Lower leg skin (tissue), 4 donors: Measurements from ENCODE around the gene PPIF. TPM values are rescaled to one million over a fixed set of nuclear protein-coding genes. Genes with fewer than 3 reads are reported as not detected.

Experiments used
- DNase-seq, 2 donors: peaks; one replicate each; pipeline ENCODE4 v3.0.0-alpha.2; 2019; ENCODE audit warnings: low spot score in 2 of 2
- H3K4me3 ChIP-seq: fragments of 200-600 bp; sonication (generic); 2 replicates; pipeline ENCODE4 v1.5.1; 2017; ENCODE audit warnings: mild to moderate bottlenecking, low read depth; ENCODE audit not compliant: poor library complexity, severe bottlenecking
- POLR2A ChIP-seq, 2 donors: fragments of 450-650 bp; IDR thresholded peaks; one replicate each; pipeline ENCODE4 v1.6.1; 2016 to 2017; ENCODE audit warnings: antibody characterized with exemption in 2 of 2, mild to moderate bottlenecking in 1 of 2, moderate library complexity in 1 of 2
- WGBS, 2 donors: methylation state at CpG; one replicate each; pipeline ENCODE4 v1.1.5; 2018; 5-methylcytosine and 5-hydroxymethylcytosine counted together
- intact Hi-C: fragments of 100-400 bp; cut with DNase I; formaldehyde crosslinking; loops from one replicate; pipeline ENCODE4 v1.15.0; 2023; ENCODE audit warnings: low total_unique reads
- total RNA-seq, 4 donors: library from RNA; depleted of rRNA; stranded (reverse); fragments of >200 nt; gene quantifications; one replicate each; pipeline ENCODE4 v1.1.0, GENCODE V29; 2016
- TF ChIP-seq, protein P1 (sequence below), 3 donors: fragments of 450-650 bp; IDR thresholded peaks; one replicate each; pipeline ENCODE4 v1.5.1; 2016; ENCODE audit warnings: antibody characterized with exemption in 3 of 3, mild to moderate bottlenecking in 3 of 3, moderate library complexity in 2 of 3

The PPIF gene
- total RNA-seq, 4 donors from 2014 or later = 59.3 to 123 (median 78.3) TPM

DNA sequence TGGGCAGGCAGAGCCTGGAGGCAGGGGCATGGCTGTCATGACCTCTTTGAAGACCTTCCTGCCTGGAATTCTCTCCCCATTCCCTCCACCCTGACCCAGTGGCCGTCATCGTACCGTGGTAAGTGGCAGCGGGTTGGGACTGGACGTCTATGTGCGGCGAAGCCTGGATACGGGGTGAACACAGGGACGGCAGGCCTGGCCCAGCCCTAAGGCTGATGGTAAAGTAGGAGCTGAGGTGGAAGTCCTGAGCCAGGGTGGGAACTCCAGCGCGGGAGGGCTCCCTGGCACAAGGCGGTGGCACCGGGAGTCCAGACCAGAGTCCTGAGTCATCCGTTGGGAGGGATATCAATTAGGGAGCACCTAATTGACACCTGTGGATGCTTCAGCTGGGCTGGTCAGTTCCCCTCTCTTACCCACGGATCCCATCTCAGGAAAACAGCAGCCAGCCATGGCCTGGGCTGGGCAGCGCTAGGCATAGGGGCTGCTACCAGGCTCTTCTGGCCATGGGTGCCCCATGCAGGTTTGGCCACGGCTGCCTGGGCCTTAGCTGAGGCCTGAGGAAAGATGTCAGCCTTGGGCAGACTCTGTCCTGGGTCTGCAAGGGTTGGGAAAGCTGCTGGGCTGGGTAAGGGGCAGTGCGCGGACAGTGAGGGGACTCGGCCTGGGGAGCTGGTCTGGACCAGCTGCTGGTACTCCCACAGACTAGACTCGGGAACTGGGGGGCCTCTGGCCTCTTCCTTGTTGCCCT is 3.3 kb downstream of the PPIF start:
- 91 to 95% methylated on average over 21 of the region's 21 CpGs for WGBS, 2 donors
- no peak overlapping the region for H3K4me3 ChIP-seq

DNA sequence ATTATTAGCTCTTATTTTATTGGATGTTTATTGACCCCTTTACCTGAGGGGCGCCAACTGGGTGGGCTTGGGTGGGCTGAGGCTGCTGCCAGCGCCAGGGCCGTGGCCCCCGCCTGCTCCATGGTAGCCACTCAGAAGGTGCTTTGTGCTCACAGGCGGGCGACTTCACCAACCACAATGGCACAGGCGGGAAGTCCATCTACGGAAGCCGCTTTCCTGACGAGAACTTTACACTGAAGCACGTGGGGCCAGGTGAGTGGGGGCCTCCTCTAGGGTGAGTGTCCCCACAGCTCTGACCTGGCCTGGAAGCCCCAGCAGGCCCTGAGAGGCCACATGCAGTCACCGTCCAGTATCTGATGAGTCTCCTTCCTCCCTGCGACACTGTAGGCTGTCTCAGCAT is 4.1 kb downstream of the PPIF start:
- H3K4me3 ChIP-seq = no peak overlapping the region
- peak in 1 of 2 donors; percentile 78 for DNase-seq
- intact Hi-C loops = no loop called here
- no peak for TF ChIP-seq POLR2A (IDR thresholded peaks at IDR 0.05)
- TF ChIP-seq, protein P1, sequence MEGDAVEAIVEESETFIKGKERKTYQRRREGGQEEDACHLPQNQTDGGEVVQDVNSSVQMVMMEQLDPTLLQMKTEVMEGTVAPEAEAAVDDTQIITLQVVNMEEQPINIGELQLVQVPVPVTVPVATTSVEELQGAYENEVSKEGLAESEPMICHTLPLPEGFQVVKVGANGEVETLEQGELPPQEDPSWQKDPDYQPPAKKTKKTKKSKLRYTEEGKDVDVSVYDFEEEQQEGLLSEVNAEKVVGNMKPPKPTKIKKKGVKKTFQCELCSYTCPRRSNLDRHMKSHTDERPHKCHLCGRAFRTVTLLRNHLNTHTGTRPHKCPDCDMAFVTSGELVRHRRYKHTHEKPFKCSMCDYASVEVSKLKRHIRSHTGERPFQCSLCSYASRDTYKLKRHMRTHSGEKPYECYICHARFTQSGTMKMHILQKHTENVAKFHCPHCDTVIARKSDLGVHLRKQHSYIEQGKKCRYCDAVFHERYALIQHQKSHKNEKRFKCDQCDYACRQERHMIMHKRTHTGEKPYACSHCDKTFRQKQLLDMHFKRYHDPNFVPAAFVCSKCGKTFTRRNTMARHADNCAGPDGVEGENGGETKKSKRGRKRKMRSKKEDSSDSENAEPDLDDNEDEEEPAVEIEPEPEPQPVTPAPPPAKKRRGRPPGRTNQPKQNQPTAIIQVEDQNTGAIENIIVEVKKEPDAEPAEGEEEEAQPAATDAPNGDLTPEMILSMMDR (IDR thresholded peaks at IDR 0.05) = no peak
- 94 to 96% methylated on average over 13 of the region's 13 CpGs for WGBS, 2 donors

More for the DNA sequence above, 3.3 kb downstream of the PPIF start:
- intact Hi-C loops = no loop called here
- DNase-seq = peak in 1 of 2 donors; percentile 81
- TF ChIP-seq POLR2A (IDR thresholded peaks at IDR 0.05) = no peak
- TF ChIP-seq, protein P1 (IDR thresholded peaks at IDR 0.05) = no peak

DNA sequence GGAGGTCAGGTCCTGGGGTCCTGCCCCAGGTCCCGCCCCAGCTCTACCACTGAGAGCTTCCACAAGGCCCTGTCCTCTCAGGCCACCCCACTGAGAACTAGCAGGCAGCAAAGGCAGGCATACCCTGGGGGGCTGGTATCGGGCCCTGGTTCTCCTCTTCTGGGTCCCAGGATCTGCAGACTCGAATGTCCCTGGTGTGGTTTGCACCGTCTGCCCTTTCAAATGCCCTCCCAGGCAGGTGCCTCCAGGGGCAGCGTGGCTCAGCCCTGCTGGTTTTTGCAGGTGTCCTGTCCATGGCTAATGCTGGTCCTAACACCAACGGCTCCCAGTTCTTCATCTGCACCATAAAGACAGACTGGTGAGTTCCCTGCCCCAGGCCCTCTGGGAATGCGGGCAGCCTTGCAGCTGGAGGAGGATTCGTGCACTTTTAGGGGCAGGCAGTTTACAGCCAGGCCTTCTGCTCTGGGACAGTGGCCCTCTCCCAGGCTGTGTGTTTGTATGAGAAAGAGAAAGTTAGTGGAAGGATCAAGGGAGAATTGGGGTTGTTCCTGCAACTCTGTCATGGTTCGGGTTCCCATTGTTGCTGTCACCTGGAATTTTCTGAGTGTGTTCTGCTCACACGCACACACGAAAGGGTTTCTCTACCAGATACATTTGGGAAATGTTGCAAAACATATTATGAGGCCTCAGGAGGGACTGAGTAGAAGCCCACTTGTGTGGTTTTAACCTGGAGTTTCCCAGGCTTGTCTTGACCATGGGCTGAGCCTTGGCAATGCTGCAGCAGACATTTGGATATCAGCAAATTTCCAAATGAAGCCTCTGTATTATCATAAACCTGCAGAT is 5.0 kb downstream of the PPIF start:
- H3K4me3 ChIP-seq = no peak overlapping the region
- intact Hi-C loops = no loop called here
- WGBS, 2 donors = 91 to 93% methylated on average over 10 to 11 of the region's 11 CpGs
- peak in 1 of 2 donors; percentile 74 for DNase-seq
- TF ChIP-seq, protein P1 (IDR thresholded peaks at IDR 0.05) = no peak
- no peak for TF ChIP-seq POLR2A (IDR thresholded peaks at IDR 0.05)

DNA sequence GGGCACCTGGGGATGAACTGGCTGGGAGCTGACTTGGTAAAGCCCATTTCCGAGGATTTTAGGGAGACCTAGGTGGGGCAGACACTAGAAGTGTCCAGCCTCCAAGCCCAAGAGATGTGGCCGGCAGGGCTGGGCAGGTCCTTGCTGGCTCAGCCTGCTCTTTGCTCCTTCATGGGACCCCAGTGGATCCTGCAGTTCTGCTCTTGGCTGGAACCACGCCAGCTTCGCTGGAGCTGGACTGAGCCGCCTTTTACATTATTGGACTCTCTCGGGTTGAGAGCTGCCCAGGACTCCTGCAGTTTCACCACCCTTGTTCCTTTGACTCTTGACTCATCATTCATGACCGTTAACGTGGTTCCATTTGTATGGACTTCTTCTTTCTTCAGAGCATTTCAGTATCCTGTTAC is 5.7 kb downstream of the PPIF start:
- 90 to 93% methylated on average over 8 of the region's 8 CpGs for WGBS, 2 donors
- no peak overlapping the region for H3K4me3 ChIP-seq
- DNase-seq = peak in 1 of 2 donors; percentile 80
- TF ChIP-seq, protein P1 (IDR thresholded peaks at IDR 0.05) = no peak
- no peak for TF ChIP-seq POLR2A (IDR thresholded peaks at IDR 0.05)
- intact Hi-C loops = no loop called here

DNA sequence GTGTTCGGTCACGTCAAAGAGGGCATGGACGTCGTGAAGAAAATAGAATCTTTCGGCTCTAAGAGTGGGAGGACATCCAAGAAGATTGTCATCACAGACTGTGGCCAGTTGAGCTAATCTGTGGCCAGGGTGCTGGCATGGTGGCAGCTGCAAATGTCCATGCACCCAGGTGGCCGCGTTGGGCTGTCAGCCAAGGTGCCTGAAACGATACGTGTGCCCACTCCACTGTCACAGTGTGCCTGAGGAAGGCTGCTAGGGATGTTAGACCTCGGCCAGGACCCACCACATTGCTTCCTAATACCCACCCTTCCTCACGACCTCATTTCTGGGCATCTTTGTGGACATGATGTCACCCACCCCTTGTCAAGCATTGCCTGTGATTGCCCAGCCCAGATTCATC is 6.5 kb downstream of the PPIF start:
- peak in 1 of 2 donors; percentile 70 for DNase-seq
- TF ChIP-seq, protein P1 (IDR thresholded peaks at IDR 0.05) = no peak
- no peak for TF ChIP-seq POLR2A (IDR thresholded peaks at IDR 0.05)
- intact Hi-C loops = no loop called here
- 91 to 92% methylated on average over 11 of the region's 11 CpGs for WGBS, 2 donors
- no peak overlapping the region for H3K4me3 ChIP-seq
